SK-N-MC (cell line): Measurements from ENCODE around the gene KRTAP4-4.
"Not testable (repeated sequence)": the region's sequence is repeated elsewhere in the genome, so short reads cannot be mapped to it uniquely, and the experiment has no call there.

ENCODE experiments used
- DNase-seq: peaks from one replicate; pipeline ENCODE4 v3.0.0-alpha.2; 2011; ENCODE audit warnings: low read depth, low spot score
- H3K27ac ChIP-seq: fragments of 200-600 bp; sonication (generic); 2 replicates; pipeline ENCODE4 v1.5.1; 2016; ENCODE audit warnings: mixed run types
- H3K36me3 ChIP-seq: fragments of 200-600 bp; sonication (generic); 2 replicates; pipeline ENCODE4 v1.6.1; 2017; ENCODE audit warnings: antibody characterized with exemption, low read length, mixed read lengths; ENCODE audit not compliant: insufficient read depth
- H3K4me3 ChIP-seq: fragments of 200-600 bp; sonication (generic); 2 replicates; pipeline ENCODE4 v1.5.1; 2016
- H3K9ac ChIP-seq: fragments of 200-600 bp; sonication (generic); 2 replicates; pipeline ENCODE4 v1.8.0; 2017; ENCODE audit warnings: mixed run types, mixed read lengths; ENCODE audit not compliant: insufficient read length
- H3K9me3 ChIP-seq: fragments of 200-600 bp; sonication (generic); 2 replicates; pipeline ENCODE4 v1.6.1; 2017; ENCODE audit warnings: low read depth, mild to moderate bottlenecking, antibody characterized with exemption, low read length, moderate library complexity, mixed read lengths
- EZH2 ChIP-seq: fragments of 200-600 bp; sonication (generic); IDR thresholded peaks from one replicate; pipeline ENCODE4 v1.6.1; 2017; ENCODE audit warnings: antibody characterized with exemption
- FOXP2 ChIP-seq: optimal IDR thresholded peaks from 2 replicates; pipeline ENCODE3; 2011; ENCODE audit warnings: mild to moderate bottlenecking, moderate library complexity; ENCODE audit not compliant: insufficient read depth; ENCODE audit errors: extremely low read length, control extremely low read depth
- POLR2AphosphoS5 ChIP-seq: IDR thresholded peaks from 2 replicates; pipeline ENCODE4 v1.6.1; 2012; ENCODE audit warnings: mild to moderate bottlenecking, low read depth, low read length, borderline replicate concordance

Gene KRTAP4-4

DNA sequence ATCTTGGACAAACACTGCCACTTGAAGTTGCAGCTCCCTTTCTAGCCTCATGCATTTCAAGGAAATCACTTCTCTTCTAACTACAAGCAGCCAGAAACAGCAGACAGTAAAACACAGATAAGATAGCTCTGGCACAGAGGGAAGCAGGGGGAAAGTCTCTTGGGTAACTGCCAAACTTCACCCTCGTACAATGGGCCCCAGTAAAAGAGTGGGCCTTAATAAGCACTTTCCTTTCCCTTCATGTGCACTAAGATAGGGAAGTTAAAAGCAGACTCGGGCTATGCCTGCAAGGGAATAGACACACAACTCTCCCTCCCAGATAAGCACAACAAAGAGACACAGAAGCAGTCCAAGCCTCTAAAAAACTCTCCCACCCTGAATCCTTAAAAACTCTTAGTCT, 6.7 kb downstream of the KRTAP4-4 start:
- DNase-seq = peak; percentile 60
- H3K9ac ChIP-seq = peak overlapping the region; percentile 58
- H3K4me3 ChIP-seq = peak overlapping the region; percentile 19; the same call in 1 of the 2 replicates
- 0 out of 2 replicates have a peak, but pooled peaks cover 4% of the 10 kb centered on the region for H3K9me3 ChIP-seq
- TF ChIP-seq FOXP2 = no peak
- TF ChIP-seq EZH2 = no peak
- TF ChIP-seq POLR2AphosphoS5 = no peak; the same call in 1 of the 2 replicates
- H3K36me3 ChIP-seq = peaks cover 4% of the 10 kb centered on the region; the same call in 1 of the 2 replicates
- peak overlapping the region; percentile 100 for H3K27ac ChIP-seq

DNA sequence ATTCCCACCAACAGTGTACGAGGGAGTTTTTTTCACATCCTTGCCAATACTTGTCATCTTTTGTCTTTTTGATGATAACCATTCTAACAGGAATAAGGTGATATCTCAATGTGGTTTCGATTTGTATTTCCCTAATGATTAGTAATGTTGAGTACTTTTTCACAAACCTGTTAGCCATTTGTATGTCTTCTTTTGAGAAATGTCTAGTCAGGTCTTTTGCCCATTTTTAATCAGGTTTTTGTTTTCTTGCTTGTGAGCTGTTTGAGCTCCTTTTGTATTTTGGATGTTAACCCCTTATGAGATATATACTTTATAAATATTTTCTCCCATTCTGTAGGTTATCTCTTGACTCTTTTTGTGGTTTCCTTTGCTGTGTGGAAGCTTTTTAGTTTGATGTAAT, 9.0 kb downstream of the KRTAP4-4 start:
- peaks cover 4% of the 10 kb centered on the region; the same call in 1 of the 2 replicates for H3K36me3 ChIP-seq
- H3K9ac ChIP-seq = no peak overlapping the region
- H3K27ac ChIP-seq = peak overlapping the region; percentile 100
- no peak overlapping the region for H3K4me3 ChIP-seq
- TF ChIP-seq EZH2 (no peak), POLR2AphosphoS5 (no peak), FOXP2 (no peak)
- H3K9me3 ChIP-seq = 0 out of 2 replicates have a peak, but pooled peaks cover 4% of the 10 kb centered on the region
- no peak for DNase-seq

DNA sequence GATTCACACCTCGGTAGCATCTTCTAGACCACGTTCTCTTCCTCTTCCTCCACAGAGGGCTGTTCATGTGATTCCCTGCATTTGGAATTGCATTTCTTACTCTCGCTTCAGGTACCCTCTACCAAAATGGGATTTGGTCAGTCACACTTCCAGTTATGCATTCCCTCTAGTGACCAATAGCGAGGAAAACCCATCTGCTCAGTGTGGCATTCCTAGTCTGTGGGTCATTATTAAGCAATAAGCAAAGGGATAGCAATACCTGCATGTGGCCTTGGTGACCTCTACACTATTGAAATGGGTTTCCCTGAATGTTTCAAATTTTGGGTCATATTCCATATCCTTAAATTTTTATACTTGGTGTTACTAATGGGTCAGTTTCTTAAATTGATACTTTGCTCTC, 10.5 kb downstream of the KRTAP4-4 start:
- H3K36me3 ChIP-seq = peaks cover 2% of the 10 kb centered on the region; the same call in 1 of the 2 replicates
- no peak for DNase-seq
- TF ChIP-seq POLR2AphosphoS5 (no peak), FOXP2 (no peak), EZH2 (no peak)

DNA sequence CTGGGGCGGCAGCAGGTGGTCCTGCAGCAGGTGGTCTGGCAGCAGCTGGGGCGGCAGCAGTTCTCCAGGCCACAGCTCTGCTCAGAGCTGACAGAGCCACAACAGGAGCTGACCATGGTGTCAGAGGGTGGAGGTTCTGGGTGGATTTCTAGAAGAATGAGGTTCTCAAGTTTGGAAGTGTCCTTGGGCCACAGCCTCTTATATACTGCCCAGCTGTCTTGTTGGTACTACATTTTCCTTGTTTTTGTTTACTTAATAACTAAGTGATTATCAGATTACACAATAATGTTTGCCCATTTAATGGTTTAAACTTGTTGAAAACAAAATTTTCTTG, 10.9 kb downstream of the KRTAP4-4 start, which contains the start of gene KRTAP4-5:
Gene KRTAP4-5 (minus strand): TSS at position 174 of the 334 bp plus-strand sequence. CDS start 58 bp downstream, at position 116.
- DNase-seq = no peak
- TF ChIP-seq POLR2AphosphoS5 = no peak
- no peak for TF ChIP-seq FOXP2
- H3K9me3 ChIP-seq = no peaks in the 10 kb centered on the region
- H3K9ac ChIP-seq = peak within 1 kb of the TSS; percentile 67
- no peak within 1 kb of the TSS for H3K4me3 ChIP-seq
- H3K27ac ChIP-seq = peak within 1 kb of the TSS; percentile 100
- H3K36me3 ChIP-seq = no peaks in the 10 kb centered on the region

More for the DNA sequence above, 10.5 kb downstream of the KRTAP4-4 start:
- Histone ChIP-seq H3K27ac (peak overlapping the region; percentile 100), H3K9ac (no peak overlapping the region), H3K4me3 (no peak overlapping the region), H3K9me3 (0 out of 2 replicates have a peak, but pooled peaks cover 2% of the 10 kb centered on the region)

DNA sequence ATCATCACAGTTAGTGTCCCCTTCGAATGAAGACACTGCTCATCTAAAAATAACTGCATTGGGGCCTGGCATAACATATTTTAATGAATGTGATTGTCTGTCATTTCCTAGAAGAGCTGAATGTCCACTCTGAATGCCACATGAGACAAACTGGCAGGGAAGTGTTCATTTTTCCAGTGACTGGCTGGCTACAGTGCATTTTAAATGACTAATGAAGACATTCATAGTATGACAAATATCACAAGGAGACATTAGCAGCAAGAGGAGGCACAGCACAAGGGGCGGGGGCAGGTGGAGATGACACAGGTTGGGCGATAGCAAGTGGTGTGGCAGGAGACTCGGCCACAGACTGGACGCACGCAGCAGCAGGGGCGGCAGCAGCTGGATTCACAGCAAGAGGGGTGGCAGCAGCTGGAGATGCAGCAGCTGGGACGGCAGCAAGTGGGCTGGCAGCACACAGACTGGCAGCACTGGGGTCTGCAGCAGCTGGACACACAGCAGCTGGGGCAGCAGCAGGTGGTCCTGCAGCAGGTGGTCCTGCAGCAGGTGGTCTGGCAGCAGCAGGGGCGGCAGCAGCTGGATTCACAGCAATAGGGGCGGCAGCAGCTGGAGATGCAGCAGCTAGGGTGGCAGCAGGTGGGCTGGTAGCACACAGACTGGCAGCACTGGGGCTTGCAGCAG, 11.4 kb downstream of the KRTAP4-4 start:
- not testable (repeated sequence) for H3K4me3 ChIP-seq, H3K9me3 ChIP-seq, H3K36me3 ChIP-seq, DNase-seq
- peak overlapping the region; percentile 67 for H3K9ac ChIP-seq
- peak overlapping the region; percentile 100 for H3K27ac ChIP-seq

DNA sequence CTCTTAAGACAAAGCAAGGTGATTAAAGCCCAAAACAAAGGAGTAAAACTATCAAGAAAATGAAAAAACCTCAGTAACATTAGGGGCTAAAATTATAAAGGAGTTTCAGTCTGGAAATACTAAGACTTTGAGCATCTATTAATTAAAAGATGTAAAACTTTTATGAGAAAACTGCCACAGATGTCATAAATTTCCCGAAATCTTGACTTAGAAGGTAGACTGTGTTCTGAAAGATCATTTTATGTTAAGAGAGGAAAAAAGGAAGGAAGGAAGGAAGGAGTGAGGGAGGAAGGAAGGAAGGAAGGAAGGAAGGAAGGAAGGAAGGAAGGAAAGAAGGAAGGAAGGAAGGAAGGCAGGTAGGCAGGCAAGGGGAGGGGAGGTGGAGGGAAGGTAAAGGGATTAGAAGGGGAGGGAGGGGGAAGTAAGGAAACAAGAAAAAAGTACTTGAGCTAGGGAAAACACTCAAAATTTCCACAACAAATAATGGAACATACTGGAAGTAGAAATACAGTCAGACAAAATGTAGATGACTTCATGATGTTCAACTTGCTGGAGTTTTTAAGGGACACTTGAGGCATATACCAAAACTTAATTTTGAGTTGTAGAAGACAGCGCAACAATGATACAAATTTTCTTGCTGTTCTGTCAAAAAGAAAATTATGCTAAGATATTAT, 12.9 kb downstream of the KRTAP4-4 start:
- peak overlapping the region; percentile 18 for H3K4me3 ChIP-seq
- peaks cover 12% of the 10 kb centered on the region; the same call in 1 of the 2 replicates for H3K36me3 ChIP-seq
- peaks cover 11% of the 10 kb centered on the region; the same call in 1 of the 2 replicates for H3K9me3 ChIP-seq
- H3K27ac ChIP-seq = peak overlapping the region; percentile 100
- peak overlapping the region; percentile 79 for H3K9ac ChIP-seq
- no peak for TF ChIP-seq FOXP2
- TF ChIP-seq EZH2 = no peak
- TF ChIP-seq POLR2AphosphoS5 = peak; percentile 66; the same call in 1 of the 2 replicates
- peak; percentile 98 for DNase-seq

DNA sequence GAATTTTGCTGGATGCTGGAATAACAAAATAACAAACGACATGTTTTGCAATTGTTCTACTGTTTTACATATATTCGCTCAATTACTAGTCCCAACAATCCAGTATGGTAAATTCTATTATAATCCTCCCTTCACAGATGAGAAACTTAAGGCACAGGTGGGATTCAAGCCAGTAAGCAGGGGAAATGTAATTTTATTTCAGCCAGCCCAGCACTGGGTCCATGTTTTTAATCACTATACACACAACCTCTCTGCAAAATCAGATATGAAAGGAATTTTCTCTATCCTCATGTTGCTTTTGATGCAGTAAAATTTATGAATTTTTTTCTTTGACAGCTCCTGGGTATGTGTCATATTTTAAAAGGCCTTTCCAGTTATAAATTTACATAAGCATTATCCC, 15.3 kb downstream of the KRTAP4-4 start:
- TF ChIP-seq EZH2 (no peak), FOXP2 (no peak), POLR2AphosphoS5 (no peak; the same call in 1 of the 2 replicates)
- H3K27ac ChIP-seq = peak overlapping the region; percentile 100
- H3K9ac ChIP-seq = peak overlapping the region; percentile 79
- H3K9me3 ChIP-seq = peaks cover 15% of the 10 kb centered on the region; the same call in 1 of the 2 replicates
- H3K4me3 ChIP-seq = peak overlapping the region; percentile 18; the same call in 1 of the 2 replicates
- H3K36me3 ChIP-seq = peaks cover 12% of the 10 kb centered on the region; the same call in 1 of the 2 replicates
- peak; percentile 91 for DNase-seq

DNA sequence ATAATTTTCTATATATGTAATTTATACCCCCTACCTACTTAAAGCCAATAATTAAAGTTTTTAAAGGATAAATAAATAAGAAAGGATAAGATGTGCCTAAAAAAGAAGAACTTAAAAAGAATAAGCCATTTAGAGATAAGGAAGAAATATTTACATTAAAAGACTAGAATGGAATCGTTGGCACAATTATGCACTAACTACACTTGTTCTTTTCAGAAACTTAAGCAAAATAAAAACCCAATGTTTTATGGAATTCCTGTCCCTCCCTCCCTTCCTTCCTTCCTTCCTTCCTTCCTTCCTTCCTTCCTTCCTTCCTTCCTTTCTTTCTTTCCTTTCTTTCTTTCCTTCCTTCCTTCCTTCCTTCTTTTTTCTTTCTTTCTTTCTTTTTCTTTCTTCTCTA, 15.7 kb downstream of the KRTAP4-4 start:
- TF ChIP-seq POLR2AphosphoS5 (no peak; the same call in 1 of the 2 replicates), FOXP2 (no peak), EZH2 (no peak)
- DNase-seq = peak; percentile 96
- H3K27ac ChIP-seq = peak overlapping the region; percentile 100

More for the DNA sequence above, 15.7 kb downstream of the KRTAP4-4 start:
- Histone ChIP-seq H3K9ac (no peak overlapping the region), H3K9me3 (peaks cover 15% of the 10 kb centered on the region; the same call in 1 of the 2 replicates), H3K4me3 (peak overlapping the region; percentile 18; the same call in 1 of the 2 replicates), H3K36me3 (peaks cover 12% of the 10 kb centered on the region; the same call in 1 of the 2 replicates)
